Measurements from ENCODE around the gene ALS2CL. TPM values are rescaled to one million over a fixed set of nuclear protein-coding genes. Genes with fewer than 3 reads are reported as not detected.

The ALS2CL gene
- total RNA-seq, 1 experiment from 2014 or later: 67.5 TPM

DNA sequence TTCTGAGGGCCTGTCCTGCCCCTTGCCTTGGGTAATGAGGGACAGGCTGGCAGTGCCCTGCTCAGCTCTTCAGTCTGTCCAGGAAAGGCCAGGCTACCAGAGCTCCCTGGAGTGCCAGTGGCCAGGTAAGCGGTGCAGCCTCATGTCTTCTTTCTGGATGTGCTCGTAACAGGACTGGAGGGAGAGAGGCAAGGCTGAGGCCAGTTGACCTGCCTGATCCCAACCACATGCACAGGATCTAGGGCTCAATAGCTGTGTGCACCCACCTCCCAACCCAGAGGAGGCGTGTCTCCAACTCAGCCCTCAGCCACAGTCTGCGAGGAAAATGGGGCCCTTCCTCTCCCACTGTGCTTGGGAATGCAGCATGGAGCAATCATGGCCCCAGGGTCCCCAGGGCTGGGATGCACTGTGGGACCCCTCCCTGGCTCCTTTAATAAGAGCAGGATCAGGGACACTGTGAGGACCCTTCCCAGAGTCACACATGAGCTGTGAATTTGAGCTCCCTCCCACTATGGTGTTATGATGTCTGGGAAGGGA, 22.5 kb downstream of the ALS2CL start:
- no peak overlapping the region for H3K4me3 ChIP-seq
- no peaks in the 10 kb centered on the region for H3K27me3 ChIP-seq (ENCODE audit: insufficient read depth, low read depth)
- no peaks in the 10 kb centered on the region for H3K36me3 ChIP-seq (ENCODE audit: low read depth)
- no peak overlapping the region for H3K4me2 ChIP-seq
- intact Hi-C loops (cut with micrococcal nuclease; ENCODE audit: unreplicated experiment): no loop called here
- H4K20me1 ChIP-seq (ENCODE audit: insufficient read depth): no peaks in the 10 kb centered on the region
- H3K9me3 ChIP-seq (ENCODE audit: insufficient read depth, low read depth): no peaks in the 10 kb centered on the region
- ChIA-PET POLR2A (ENCODE audit: unreplicated experiment) (interaction anchor here (0.7 kb wide), 1 partner anchor 20 kb away, joined by 4 read pairs; no protein-coding TSS in a partner anchor), CTCF (interaction anchor here (0.6 kb wide), 1 partner anchor 25 kb away, joined by 3 read pairs; no protein-coding TSS in a partner anchor)
- no peak overlapping the region for H3K27ac ChIP-seq
- H3K4me1 ChIP-seq (replicated peaks; ENCODE audit: insufficient read depth): no peaks in the 10 kb centered on the region
- H3K79me2 ChIP-seq (ENCODE audit: low read depth): no peaks in the 10 kb centered on the region
- no peaks in the 10 kb centered on the region for H3F3A ChIP-seq (ENCODE audit: insufficient read depth, low read depth)
- H2AFZ ChIP-seq: no peak overlapping the region
- no TSS peak for BruUV-seq (replicated peaks)
- TF ChIP-seq EZH2 (IDR thresholded peaks at IDR 0.05; ENCODE audit: low read depth): no peak
- TF ChIP-seq, protein P1, sequence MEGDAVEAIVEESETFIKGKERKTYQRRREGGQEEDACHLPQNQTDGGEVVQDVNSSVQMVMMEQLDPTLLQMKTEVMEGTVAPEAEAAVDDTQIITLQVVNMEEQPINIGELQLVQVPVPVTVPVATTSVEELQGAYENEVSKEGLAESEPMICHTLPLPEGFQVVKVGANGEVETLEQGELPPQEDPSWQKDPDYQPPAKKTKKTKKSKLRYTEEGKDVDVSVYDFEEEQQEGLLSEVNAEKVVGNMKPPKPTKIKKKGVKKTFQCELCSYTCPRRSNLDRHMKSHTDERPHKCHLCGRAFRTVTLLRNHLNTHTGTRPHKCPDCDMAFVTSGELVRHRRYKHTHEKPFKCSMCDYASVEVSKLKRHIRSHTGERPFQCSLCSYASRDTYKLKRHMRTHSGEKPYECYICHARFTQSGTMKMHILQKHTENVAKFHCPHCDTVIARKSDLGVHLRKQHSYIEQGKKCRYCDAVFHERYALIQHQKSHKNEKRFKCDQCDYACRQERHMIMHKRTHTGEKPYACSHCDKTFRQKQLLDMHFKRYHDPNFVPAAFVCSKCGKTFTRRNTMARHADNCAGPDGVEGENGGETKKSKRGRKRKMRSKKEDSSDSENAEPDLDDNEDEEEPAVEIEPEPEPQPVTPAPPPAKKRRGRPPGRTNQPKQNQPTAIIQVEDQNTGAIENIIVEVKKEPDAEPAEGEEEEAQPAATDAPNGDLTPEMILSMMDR (conservative IDR thresholded peaks at IDR 0.05): no peak
- DNase-seq: no peak
- no peaks in the 10 kb centered on the region for H3K9me2 ChIP-seq (ENCODE audit: insufficient read depth)

DNA sequence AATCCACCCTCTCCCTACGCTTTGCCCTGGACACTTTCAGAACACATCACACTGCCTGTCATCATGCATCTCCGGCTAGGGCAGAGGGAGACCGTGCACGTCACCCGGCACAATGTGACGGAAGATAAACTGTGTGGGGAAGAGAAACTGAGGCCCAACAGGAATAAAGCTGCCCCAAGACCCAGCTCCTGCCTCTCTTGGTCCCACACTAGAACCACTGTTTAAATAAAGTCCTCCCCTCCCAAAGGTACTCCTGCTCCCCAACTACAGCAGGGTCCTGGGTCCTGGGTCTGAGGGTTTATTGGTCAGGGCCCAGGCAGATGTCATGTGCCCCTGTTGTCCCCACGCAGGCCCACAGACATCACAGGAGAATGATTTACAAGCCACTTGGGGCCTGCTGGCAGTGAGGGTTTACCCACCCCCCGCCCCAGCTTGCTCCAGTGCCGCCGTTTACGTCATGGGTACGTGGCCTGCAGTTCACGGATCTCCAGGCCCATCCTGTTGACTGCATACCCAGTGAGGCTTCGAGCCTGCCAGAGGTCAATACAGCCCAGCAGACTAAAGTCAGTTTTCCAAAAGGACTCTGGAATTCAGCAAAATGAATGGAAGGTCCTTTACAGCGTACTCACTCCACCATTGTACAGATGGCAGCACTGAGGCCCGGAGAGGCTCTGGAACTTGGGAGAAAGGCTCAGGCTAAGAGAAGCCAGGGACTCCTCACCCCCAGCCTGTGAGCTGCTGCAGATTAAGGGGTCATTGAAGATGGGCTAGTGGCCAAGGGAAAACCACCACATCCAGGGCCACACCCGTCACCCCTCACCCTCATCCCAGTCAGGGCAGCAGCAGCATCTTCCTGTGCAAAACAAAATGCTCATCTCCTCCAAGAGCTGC, 23.2 kb downstream of the ALS2CL start:
- Histone ChIP-seq H3K9me3 (ENCODE audit: insufficient read depth, low read depth) (no peaks in the 10 kb centered on the region), H3K36me3 (ENCODE audit: low read depth) (no peaks in the 10 kb centered on the region), H3K4me3 (no peak overlapping the region), H3K4me1 (replicated peaks; ENCODE audit: insufficient read depth) (no peaks in the 10 kb centered on the region), H3K27me3 (ENCODE audit: insufficient read depth, low read depth) (no peaks in the 10 kb centered on the region), H3K79me2 (ENCODE audit: low read depth) (no peaks in the 10 kb centered on the region), H3K27ac (no peak overlapping the region), H3K4me2 (no peak overlapping the region), H3K9me2 (ENCODE audit: insufficient read depth) (no peaks in the 10 kb centered on the region), H3F3A (ENCODE audit: insufficient read depth, low read depth) (no peaks in the 10 kb centered on the region), H4K20me1 (ENCODE audit: insufficient read depth) (no peaks in the 10 kb centered on the region), H2AFZ (no peak overlapping the region)
- intact Hi-C loops (cut with micrococcal nuclease; ENCODE audit: unreplicated experiment): no loop called here
- BruUV-seq (replicated peaks): no TSS peak
- no peak for DNase-seq
- ChIA-PET POLR2A (ENCODE audit: unreplicated experiment) (no interaction called here), CTCF (interaction anchor here (0.6 kb wide), 1 partner anchor 26 kb away, joined by 3 read pairs; no protein-coding TSS in a partner anchor)
- TF ChIP-seq, protein P1 (conservative IDR thresholded peaks at IDR 0.05): no peak
- TF ChIP-seq EZH2 (IDR thresholded peaks at IDR 0.05; ENCODE audit: low read depth): no peak

DNA sequence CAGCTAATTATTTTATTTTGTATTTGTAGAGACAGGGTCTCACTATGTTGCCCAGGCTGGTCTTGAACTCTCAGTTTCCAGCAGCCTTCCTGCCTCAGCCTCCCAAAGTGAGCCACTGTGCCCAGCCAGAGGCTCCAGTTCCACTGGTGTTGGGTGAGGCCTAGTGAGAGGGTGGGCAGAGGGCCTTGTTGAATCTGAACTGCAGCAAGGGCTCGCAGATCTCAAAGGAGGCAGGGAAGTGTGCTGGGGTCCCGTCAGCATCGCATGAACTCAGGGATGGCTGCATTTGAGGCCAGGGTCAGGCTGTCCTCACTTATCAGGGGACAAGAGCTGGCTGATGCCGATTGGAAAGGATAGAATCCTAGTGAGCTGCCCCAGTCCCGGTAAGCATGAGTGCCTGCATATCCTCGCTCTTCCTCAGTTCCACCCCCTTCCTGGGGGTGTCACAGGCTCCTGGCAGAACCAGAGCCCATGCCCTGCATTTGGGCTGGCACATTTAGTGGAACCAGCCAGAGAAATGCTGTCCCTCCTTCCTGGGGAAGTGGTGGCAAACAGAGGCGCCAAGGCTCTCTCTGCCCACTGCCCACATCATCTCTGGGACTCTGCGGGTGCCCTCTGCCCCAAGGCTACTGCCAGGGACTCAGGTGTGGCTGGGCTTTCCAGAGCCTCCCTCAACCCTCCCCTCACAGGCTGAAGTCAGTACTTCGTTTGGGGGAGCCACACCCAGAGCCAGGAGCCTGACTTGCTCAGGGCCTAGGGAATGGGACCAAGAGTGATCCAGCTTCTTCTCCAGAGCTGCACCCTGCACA, 24.1 kb downstream of the ALS2CL start:
- TF ChIP-seq, protein P1 (conservative IDR thresholded peaks at IDR 0.05): no peak
- no peak for TF ChIP-seq EZH2 (IDR thresholded peaks at IDR 0.05; ENCODE audit: low read depth)
- no TSS peak for BruUV-seq (replicated peaks)
- ChIA-PET CTCF (interaction anchor here (0.6 kb wide), 1 partner anchor 153 kb away, joined by 4 read pairs; no protein-coding TSS in a partner anchor), POLR2A (ENCODE audit: unreplicated experiment) (no interaction called here)
- no peaks in the 10 kb centered on the region for H3K27me3 ChIP-seq (ENCODE audit: insufficient read depth, low read depth)
- no peak overlapping the region for H3K4me2 ChIP-seq
- H2AFZ ChIP-seq: no peak overlapping the region
- no peak overlapping the region for H3K27ac ChIP-seq
- no peaks in the 10 kb centered on the region for H3K4me1 ChIP-seq (replicated peaks; ENCODE audit: insufficient read depth)
- H3K36me3 ChIP-seq (ENCODE audit: low read depth): no peaks in the 10 kb centered on the region
- H3F3A ChIP-seq (ENCODE audit: insufficient read depth, low read depth): no peaks in the 10 kb centered on the region
- intact Hi-C loops (cut with micrococcal nuclease; ENCODE audit: unreplicated experiment): no loop called here
- no peak overlapping the region for H3K4me3 ChIP-seq
- no peak for DNase-seq
- H4K20me1 ChIP-seq (ENCODE audit: insufficient read depth): no peaks in the 10 kb centered on the region
- H3K79me2 ChIP-seq (ENCODE audit: low read depth): no peaks in the 10 kb centered on the region
- H3K9me2 ChIP-seq (ENCODE audit: insufficient read depth): no peaks in the 10 kb centered on the region
- no peaks in the 10 kb centered on the region for H3K9me3 ChIP-seq (ENCODE audit: insufficient read depth, low read depth)

All from PC-9 (cell line).